H9 (cell line): ENCODE data around the gene MAP3K1. TPM values are rescaled to one million over a fixed set of nuclear protein-coding genes. Genes with fewer than 3 reads are reported as not detected.

Source experiments
- DNase-seq: peaks from one replicate; pipeline ENCODE4 v3.0.0-alpha.2; 2017
- H2AFZ ChIP-seq: one replicate; pipeline ENCODE4 v1.6.1; 2013; ENCODE audit warnings: mild to moderate bottlenecking, low read length, control low read depth, moderate library complexity
- H2AK5ac ChIP-seq: 2 replicates; pipeline ENCODE4 v1.6.1; 2013; ENCODE audit warnings: low read length, control low read depth, mixed read lengths; ENCODE audit not compliant: insufficient read length
- H2BK120ac ChIP-seq: one replicate; pipeline ENCODE4 v1.6.1; 2013; ENCODE audit warnings: low read depth, mild to moderate bottlenecking, low read length, control low read depth, inconsistent platforms; ENCODE audit not compliant: poor library complexity, severe bottlenecking
- H2BK12ac ChIP-seq: 2 replicates; pipeline ENCODE4 v1.6.1; 2013; ENCODE audit warnings: low read length, control low read depth, mixed read lengths, low read depth; ENCODE audit not compliant: insufficient read length
- H2BK15ac ChIP-seq: 2 replicates; pipeline ENCODE4 v1.6.1; 2013; ENCODE audit warnings: low read depth, low read length, control low read depth
- H2BK20ac ChIP-seq: one replicate; pipeline ENCODE4 v1.6.1; 2013; ENCODE audit warnings: low read depth, mild to moderate bottlenecking, low read length, control low read depth, inconsistent platforms; ENCODE audit not compliant: poor library complexity, severe bottlenecking
- H2BK5ac ChIP-seq: 2 replicates; pipeline ENCODE4 v1.6.1; 2013; ENCODE audit warnings: low read length, control low read depth, mixed read lengths; ENCODE audit not compliant: insufficient read length
- H3K14ac ChIP-seq: 2 replicates; pipeline ENCODE4 v1.6.1; 2013; ENCODE audit warnings: low read length, control low read depth; ENCODE audit not compliant: insufficient read depth
- H3K18ac ChIP-seq: 2 replicates; pipeline ENCODE4 v1.6.1; 2013; ENCODE audit warnings: low read depth, mild to moderate bottlenecking, mixed read lengths, low read length, control low read depth; ENCODE audit not compliant: insufficient read length
- H3K23ac ChIP-seq: 2 replicates; pipeline ENCODE4 v1.6.1; 2013; ENCODE audit warnings: low read length, control low read depth, mixed read lengths, low read depth; ENCODE audit not compliant: insufficient read length
- H3K23me2 ChIP-seq: 2 replicates; pipeline ENCODE4 v1.6.1; 2013; ENCODE audit warnings: low read depth, mild to moderate bottlenecking, mixed read lengths, low read length, control low read depth; ENCODE audit not compliant: insufficient read length, poor library complexity, severe bottlenecking
- H3K27ac ChIP-seq: 2 replicates; pipeline ENCODE4 v1.5.1; 2013; ENCODE audit warnings: low read length, control low read depth, mixed read lengths, low read depth; ENCODE audit not compliant: insufficient read length
- H3K27me3 ChIP-seq: 2 replicates; pipeline ENCODE4 v1.6.1; 2013; ENCODE audit warnings: low read length, control low read depth, inconsistent platforms; ENCODE audit not compliant: insufficient read depth
- H3K4ac ChIP-seq: 2 replicates; pipeline ENCODE4 v1.6.1; 2013; ENCODE audit warnings: low read depth, mild to moderate bottlenecking, control low read depth, inconsistent platforms, low read length, moderate library complexity
- H3K4me1 ChIP-seq: 2 replicates; pipeline ENCODE4 v1.6.1; 2013; ENCODE audit warnings: low read length, control low read depth, inconsistent platforms; ENCODE audit not compliant: insufficient read depth
- H3K4me2 ChIP-seq: 2 replicates; pipeline ENCODE4 v1.6.1; 2013; ENCODE audit warnings: low read length, control low read depth, mixed read lengths; ENCODE audit not compliant: insufficient read length, insufficient read depth
- H3K56ac ChIP-seq: 2 replicates; pipeline ENCODE4 v1.6.1; 2013; ENCODE audit warnings: low read depth, mild to moderate bottlenecking, mixed read lengths, low read length, control low read depth; ENCODE audit not compliant: insufficient read length
- H3K79me1 ChIP-seq: 2 replicates; pipeline ENCODE4 v1.6.1; 2013; ENCODE audit warnings: low read depth, mild to moderate bottlenecking, moderate library complexity, low read length, control low read depth, inconsistent platforms; ENCODE audit not compliant: insufficient read depth, poor library complexity, severe bottlenecking
- H3K79me2 ChIP-seq: 2 replicates; pipeline ENCODE4 v1.6.1; 2013; ENCODE audit warnings: low read length, control low read depth, inconsistent platforms; ENCODE audit not compliant: insufficient read depth
- H3K9ac ChIP-seq: 2 replicates; pipeline ENCODE4 v1.6.1; 2013; ENCODE audit warnings: low read length, control low read depth, mixed read lengths; ENCODE audit not compliant: insufficient read length; ENCODE audit errors: extremely low read depth
- H3K9me3 ChIP-seq: one replicate; pipeline ENCODE4 v1.6.1; 2013; ENCODE audit warnings: low read depth, low read length, inconsistent platforms; ENCODE audit not compliant: control insufficient read depth
- H3T11ph ChIP-seq: one replicate; pipeline ENCODE4 v1.6.1; 2013; ENCODE audit warnings: mild to moderate bottlenecking, low read length, control low read depth, inconsistent platforms
- H4K20me1 ChIP-seq: one replicate; pipeline ENCODE4 v1.6.1; 2013; ENCODE audit not compliant: control insufficient read depth, insufficient read length, insufficient read depth
- H4K5ac ChIP-seq: 2 replicates; pipeline ENCODE4 v1.6.1; 2013; ENCODE audit warnings: low read depth, mild to moderate bottlenecking, mixed read lengths, low read length, control low read depth; ENCODE audit not compliant: insufficient read length
- H4K8ac ChIP-seq: replicated peaks from 2 replicates; pipeline ENCODE4 v1.6.1; 2013; ENCODE audit warnings: low read length, control low read depth, mixed read lengths, low read depth; ENCODE audit not compliant: insufficient read length
- H4K91ac ChIP-seq: 2 replicates; pipeline ENCODE4 v1.6.1; 2013; ENCODE audit warnings: low read depth, mild to moderate bottlenecking, moderate library complexity, mixed read lengths, low read length, control low read depth; ENCODE audit not compliant: insufficient read length
- H3K27ac Mint-ChIP-seq, 3 experiments: 2 replicates in 2 of 3; 3 replicates in 1 of 3; pipeline ENCODE4 v1.8.0; 2020 to 2021; ENCODE audit warnings: mixed read lengths in 3 of 3, mild to moderate bottlenecking in 1 of 3, moderate library complexity in 1 of 3
- H3K27me3 Mint-ChIP-seq: 2 replicates; pipeline ENCODE4 v1.8.0; 2021; ENCODE audit warnings: low read depth, mild to moderate bottlenecking, moderate library complexity, mixed read lengths
- H3K36me3 Mint-ChIP-seq, 3 experiments: 2 replicates in 2 of 3; 3 replicates in 1 of 3; pipeline ENCODE4 v1.8.0; 2020 to 2021; ENCODE audit warnings: low read depth in 3 of 3, mixed read lengths in 3 of 3; ENCODE audit not compliant: insufficient read depth in 1 of 3
- H3K4me1 Mint-ChIP-seq, 2 experiments: 2 replicates each; pipeline ENCODE4 v1.8.0; 2020; ENCODE audit warnings: mixed read lengths in 2 of 2
- H3K4me3 Mint-ChIP-seq, 2 experiments: 2 replicates in 1 of 2; 3 replicates in 1 of 2; pipeline ENCODE4 v1.8.0; 2020 to 2021; ENCODE audit warnings: mild to moderate bottlenecking in 2 of 2, mixed read lengths in 2 of 2, moderate library complexity in 1 of 2
- H3K9me3 Mint-ChIP-seq, 2 experiments: 2 replicates in 1 of 2; 3 replicates in 1 of 2; pipeline ENCODE4 v1.8.0; 2020; ENCODE audit warnings: mild to moderate bottlenecking in 2 of 2, mixed read lengths in 2 of 2, moderate library complexity in 1 of 2
- WGBS: extraction: QIAGEN DNeasy Blood & Tissue Kit; methylation state at CpG from one replicate; pipeline ENCODE4 v1.1.7; 2013; ENCODE audit warnings: missing lambda C conversion rate, low lambda C conversion rate, mixed read lengths; ENCODE audit not compliant: insufficient read length; ENCODE audit errors: extremely low coverage; 5-methylcytosine and 5-hydroxymethylcytosine counted together
- total RNA-seq: library from RNA; stranded (reverse); gene quantifications from 2 replicates; pipeline ENCODE4 v1.2.1, GENCODE V29; 2021
- TF ChIP-seq, protein P1 (sequence below): fragments of 200-600 bp; sonication (generic); conservative IDR thresholded peaks from 3 replicates; pipeline ENCODE4 v1.8.0; 2021; ENCODE audit warnings: antibody characterized with exemption, mild to moderate bottlenecking

Gene MAP3K1
- total RNA-seq, 1 experiment from 2014 or later: 11.1 TPM

- H4K5ac ChIP-seq: no peak overlapping the region
- Mint-ChIP-seq H3K4me1 (peaks cover 20 to 31% of the 10 kb centered on the region in 2 experiments), H3K27me3 (no peaks in the 10 kb centered on the region), H3K9me3 (no peaks in the 10 kb centered on the region), H3K27ac (peak overlapping the region in 2 of 3 experiments; percentile 62 to 88; a peak in 3 of 7 replicates), H3K36me3 (no peaks in the 10 kb centered on the region), H3K4me3 (no peak overlapping the region)
- no peak overlapping the region for H3K9ac ChIP-seq
- H3K23me2 ChIP-seq: no peaks in the 10 kb centered on the region
- no peaks in the 10 kb centered on the region for H3K9me3 ChIP-seq
- no peaks in the 10 kb centered on the region; the same call in 1 of the 2 replicates for H3K4me1 ChIP-seq
- no peaks in the 10 kb centered on the region for H4K20me1 ChIP-seq
- no peaks in the 10 kb centered on the region for H3K27me3 ChIP-seq
- TF ChIP-seq, protein P1, sequence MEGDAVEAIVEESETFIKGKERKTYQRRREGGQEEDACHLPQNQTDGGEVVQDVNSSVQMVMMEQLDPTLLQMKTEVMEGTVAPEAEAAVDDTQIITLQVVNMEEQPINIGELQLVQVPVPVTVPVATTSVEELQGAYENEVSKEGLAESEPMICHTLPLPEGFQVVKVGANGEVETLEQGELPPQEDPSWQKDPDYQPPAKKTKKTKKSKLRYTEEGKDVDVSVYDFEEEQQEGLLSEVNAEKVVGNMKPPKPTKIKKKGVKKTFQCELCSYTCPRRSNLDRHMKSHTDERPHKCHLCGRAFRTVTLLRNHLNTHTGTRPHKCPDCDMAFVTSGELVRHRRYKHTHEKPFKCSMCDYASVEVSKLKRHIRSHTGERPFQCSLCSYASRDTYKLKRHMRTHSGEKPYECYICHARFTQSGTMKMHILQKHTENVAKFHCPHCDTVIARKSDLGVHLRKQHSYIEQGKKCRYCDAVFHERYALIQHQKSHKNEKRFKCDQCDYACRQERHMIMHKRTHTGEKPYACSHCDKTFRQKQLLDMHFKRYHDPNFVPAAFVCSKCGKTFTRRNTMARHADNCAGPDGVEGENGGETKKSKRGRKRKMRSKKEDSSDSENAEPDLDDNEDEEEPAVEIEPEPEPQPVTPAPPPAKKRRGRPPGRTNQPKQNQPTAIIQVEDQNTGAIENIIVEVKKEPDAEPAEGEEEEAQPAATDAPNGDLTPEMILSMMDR: no peak
- H2BK5ac ChIP-seq: no peak overlapping the region
- no peak for DNase-seq
- no peak overlapping the region for H2BK20ac ChIP-seq
- H3T11ph ChIP-seq: no peak overlapping the region
- H3K4me2 ChIP-seq: no peak overlapping the region
- no peak overlapping the region for H3K23ac ChIP-seq
- no peak overlapping the region for H3K27ac ChIP-seq
- H2BK12ac ChIP-seq: no peak overlapping the region
- H3K4ac ChIP-seq: no peak overlapping the region
- no CpG with 5 or more reads among the region's 3 CpGs for WGBS
- H3K14ac ChIP-seq: no peak overlapping the region
- no peak overlapping the region for H2AFZ ChIP-seq
- no peak overlapping the region for H2AK5ac ChIP-seq
- H3K18ac ChIP-seq: no peak overlapping the region
- no peak overlapping the region for H2BK15ac ChIP-seq
- no peaks in the 10 kb centered on the region for H3K79me2 ChIP-seq
- H4K91ac ChIP-seq: no peak overlapping the region
- H4K8ac ChIP-seq: no peak overlapping the region
- H3K56ac ChIP-seq: no peak overlapping the region
- no peaks in the 10 kb centered on the region for H3K79me1 ChIP-seq
- no peak overlapping the region for H2BK120ac ChIP-seq
Observed at GRCh38 chr5:56852228-56853000, 37.1 kb downstream of the MAP3K1 start.
